CD8-positive, alpha-beta memory T cell (primary cell): ENCODE results near the gene ZFP57. TPM values are rescaled to one million over a fixed set of nuclear protein-coding genes. Genes with fewer than 3 reads are reported as not detected.

ENCODE experiments used
- CTCF ChIA-PET: fragments of 350-600 bp; sonication (Branson Sonifier 250); formaldehyde crosslinking; loops from one replicate; lab custom pipeline; 2021; ENCODE audit warnings: antibody characterized with exemption; lab: Charles Lee
- POLR2A ChIA-PET: fragments of 350-600 bp; sonication (Branson Sonifier 250); formaldehyde crosslinking; loops from one replicate; lab custom pipeline; 2021; ENCODE audit warnings: antibody characterized with exemption; lab: Charles Lee
- DNase-seq, 5 donors: peaks; one replicate each; pipeline versions ENCODE4 v3.0.0 to v3.0.0-alpha.2; 2020 to 2022; ENCODE audit warnings: mixed read lengths in 1 of 5
- H3K27ac ChIP-seq: one replicate; pipeline ENCODE4 v1.7.0; 2013; ENCODE audit warnings: low read depth, mild to moderate bottlenecking, low read length, moderate library complexity
- H3K27me3 ChIP-seq: 2 replicates; pipeline ENCODE4 v1.7.0; 2013; ENCODE audit warnings: low read length, mild to moderate bottlenecking; ENCODE audit not compliant: insufficient read depth, poor library complexity, severe bottlenecking
- H3K36me3 ChIP-seq: 2 replicates; pipeline ENCODE4 v1.7.0; 2013; ENCODE audit warnings: mild to moderate bottlenecking, low read length, moderate library complexity; ENCODE audit not compliant: insufficient read depth
- H3K4me1 ChIP-seq: 2 replicates; pipeline ENCODE4 v1.7.0; 2013; ENCODE audit warnings: mild to moderate bottlenecking, low read length, moderate library complexity; ENCODE audit not compliant: insufficient read depth
- H3K4me3 ChIP-seq: 2 replicates; pipeline ENCODE4 v1.7.0; 2013; ENCODE audit warnings: mild to moderate bottlenecking, low read length
- H3K9me3 ChIP-seq: 2 replicates; pipeline ENCODE4 v1.7.0; 2013; ENCODE audit warnings: mild to moderate bottlenecking, low read length
- H3K27ac Mint-ChIP-seq, 8 donors: one replicate each; pipeline ENCODE4 v1.8.0; 2020 to 2021; ENCODE audit warnings: mixed read lengths in 8 of 8, mild to moderate bottlenecking in 6 of 8, inconsistent platforms in 3 of 8, moderate library complexity in 3 of 8
- H3K27me3 Mint-ChIP-seq, 2 donors: one replicate each; pipeline ENCODE4 v1.8.0; 2020 to 2021; ENCODE audit warnings: mixed read lengths in 2 of 2, mild to moderate bottlenecking in 1 of 2, moderate library complexity in 1 of 2
- H3K36me3 Mint-ChIP-seq, 3 donors: one replicate each; pipeline ENCODE4 v1.8.0; 2020 to 2021; ENCODE audit warnings: mixed read lengths in 3 of 3, inconsistent platforms in 1 of 3, mild to moderate bottlenecking in 1 of 3
- H3K4me1 Mint-ChIP-seq, 3 donors: one replicate each; pipeline ENCODE4 v1.8.0; 2020 to 2021; ENCODE audit warnings: mixed read lengths in 3 of 3, inconsistent platforms in 1 of 3, mild to moderate bottlenecking in 1 of 3
- H3K4me3 Mint-ChIP-seq, 7 donors: one replicate each; pipeline ENCODE4 v1.8.0; 2020 to 2021; ENCODE audit warnings: mixed read lengths in 7 of 7, mild to moderate bottlenecking in 6 of 7, moderate library complexity in 4 of 7, inconsistent platforms in 2 of 7
- H3K9me3 Mint-ChIP-seq, 5 donors: one replicate each; pipeline ENCODE4 v1.8.0; 2020 to 2022; ENCODE audit warnings: mixed read lengths in 5 of 5, mild to moderate bottlenecking in 3 of 5, moderate library complexity in 2 of 5, inconsistent platforms in 1 of 5
- polyA plus RNA-seq: library from polyadenylated mRNA; unstranded; fragments of 300-500 nt; fragmentation: Illumina TruSeq; gene quantifications from one replicate; pipeline ENCODE4 v1.2.3, GENCODE V29; 2021
- total RNA-seq, 2 experiments: library from RNA; stranded (reverse); gene quantifications; one replicate each; pipeline ENCODE4 v1.2.3, GENCODE V29; 2021

ZFP57 gene
- total and polyA plus RNA-seq, 3 experiments from 2014 or later, result 2.2 to 9.2 (median 9.0) TPM

- H3K9me3 ChIP-seq, result no peaks in the 10 kb centered on the region
- no peaks in the 10 kb centered on the region for H3K9me3 Mint-ChIP-seq
- H3K4me3 Mint-ChIP-seq, result peak overlapping the region in 1 of 7 donors; percentile 54
- H3K27me3 ChIP-seq, result no peaks in the 10 kb centered on the region
- POLR2A ChIA-PET, result no interaction called here
- no peaks in the 10 kb centered on the region for H3K4me1 ChIP-seq
- peaks cover 2 to 16% (median 10%) of the 10 kb centered on the region in 3 donors for H3K4me1 Mint-ChIP-seq
- no peak overlapping the region for H3K27ac ChIP-seq
- no peaks in the 10 kb centered on the region for H3K36me3 ChIP-seq
- CTCF ChIA-PET, result interaction anchor here (2.3 kb wide), 1 partner anchor 32 kb away, joined by 8 read pairs; no protein-coding TSS in a partner anchor
- DNase-seq, result no peak
- H3K27ac Mint-ChIP-seq, result peak overlapping the region in 1 of 8 donors; percentile 50
- H3K27me3 Mint-ChIP-seq, result peaks cover 3% of the 10 kb centered on the region in 2 donors
- peaks cover 0 to under 1% (median 0%) of the 10 kb centered on the region in 3 donors for H3K36me3 Mint-ChIP-seq
- no peak overlapping the region for H3K4me3 ChIP-seq
These were observed 4.9 kb upstream of the ZFP57 start for GRCh38 chr6:29685718-29686326.

- Mint-ChIP-seq H3K27me3 (peaks cover 6 to 8% of the 10 kb centered on the region in 2 donors), H3K36me3 (peaks cover 0 to 3% (median 0%) of the 10 kb centered on the region in 3 donors), H3K4me1 (peaks cover 6 to 51% (median 10%) of the 10 kb centered on the region in 3 donors), H3K4me3 (no peak overlapping the region), H3K27ac (no peak overlapping the region), H3K9me3 (no peaks in the 10 kb centered on the region)
- no peak for DNase-seq
- Histone ChIP-seq H3K27me3 (no peaks in the 10 kb centered on the region), H3K4me1 (no peaks in the 10 kb centered on the region), H3K27ac (no peak overlapping the region), H3K36me3 (no peaks in the 10 kb centered on the region), H3K9me3 (no peaks in the 10 kb centered on the region), H3K4me3 (no peak overlapping the region)
- CTCF ChIA-PET, result interaction anchor here (2.1 kb wide), 1 partner anchor 31 kb away, joined by 6 read pairs; no protein-coding TSS in a partner anchor
- POLR2A ChIA-PET, result no interaction called here
These were observed 859 bp upstream of the ZFP57 start for GRCh38 chr6:29681811-29682210.

GRCh38 chr6:29680416-29680815 lies 536 bp downstream of the ZFP57 start:
- Mint-ChIP-seq H3K27ac (peak overlapping the region in 4 of 8 donors; percentile 27 to 79 (median 60)), H3K4me1 (peaks cover 9 to 58% (median 15%) of the 10 kb centered on the region in 3 donors), H3K4me3 (peak overlapping the region in 4 of 7 donors; percentile 74 to 86 (median 82)), H3K36me3 (peaks cover 0 to 8% (median 0%) of the 10 kb centered on the region in 3 donors), H3K27me3 (peaks cover 6% of the 10 kb centered on the region in 2 donors), H3K9me3 (no peaks in the 10 kb centered on the region)
- CTCF ChIA-PET, result interaction anchor here (1.0 to 1.6 kb wide), 2 partner anchors 25 to 27 kb away, joined by 4 read pairs; no protein-coding TSS in a partner anchor
- no peak overlapping the region for H3K27ac ChIP-seq
- H3K27me3 ChIP-seq, result no peaks in the 10 kb centered on the region
- H3K9me3 ChIP-seq, result no peaks in the 10 kb centered on the region
- H3K36me3 ChIP-seq, result no peaks in the 10 kb centered on the region
- no peak overlapping the region for H3K4me3 ChIP-seq
- POLR2A ChIA-PET, result no interaction called here
- no peaks in the 10 kb centered on the region for H3K4me1 ChIP-seq
- peak in 1 of 5 donors; percentile 49 for DNase-seq

- peaks cover 6% of the 10 kb centered on the region in 2 donors for H3K27me3 Mint-ChIP-seq
- Histone ChIP-seq H3K27ac (no peak overlapping the region), H3K36me3 (no peaks in the 10 kb centered on the region), H3K9me3 (no peaks in the 10 kb centered on the region), H3K27me3 (no peaks in the 10 kb centered on the region), H3K4me1 (no peaks in the 10 kb centered on the region), H3K4me3 (no peak overlapping the region)
- no peak for DNase-seq
- peaks cover 0 to 11% (median 0%) of the 10 kb centered on the region in 3 donors for H3K36me3 Mint-ChIP-seq
- peak overlapping the region in 4 of 7 donors; percentile 74 to 86 (median 82) for H3K4me3 Mint-ChIP-seq
- peaks cover 9 to 58% (median 15%) of the 10 kb centered on the region in 3 donors for H3K4me1 Mint-ChIP-seq
- ChIA-PET POLR2A (no interaction called here), CTCF (interaction anchor here (1.6 kb wide), 1 partner anchor 27 kb away, joined by 4 read pairs; no protein-coding TSS in a partner anchor)
- peak overlapping the region in 1 of 8 donors; percentile 79 for H3K27ac Mint-ChIP-seq
- no peaks in the 10 kb centered on the region for H3K9me3 Mint-ChIP-seq
These were observed 990 bp downstream of the ZFP57 start for GRCh38 chr6:29679962-29680361.

GRCh38 chr6:29678114-29678513 lies 2.8 kb downstream of the ZFP57 start:
- Histone ChIP-seq H3K27me3 (no peaks in the 10 kb centered on the region), H3K27ac (no peak overlapping the region), H3K4me3 (no peak overlapping the region), H3K36me3 (no peaks in the 10 kb centered on the region), H3K4me1 (no peaks in the 10 kb centered on the region), H3K9me3 (no peaks in the 10 kb centered on the region)
- peaks cover 6% of the 10 kb centered on the region in 2 donors for H3K27me3 Mint-ChIP-seq
- H3K4me1 Mint-ChIP-seq, result peaks cover 4 to 45% (median 7%) of the 10 kb centered on the region in 3 donors
- peaks cover 0 to 18% (median 0%) of the 10 kb centered on the region in 3 donors for H3K36me3 Mint-ChIP-seq
- no peak for DNase-seq
- ChIA-PET CTCF (interaction anchor here (1.1 to 1.7 kb wide), 2 partner anchors 25 to 29 kb away, joined by 3 to 8 read pairs; no protein-coding TSS in a partner anchor), POLR2A (interaction anchor here (0.7 kb wide), 1 partner anchor 57 kb away, joined by 4 read pairs; no protein-coding TSS in a partner anchor)
- H3K4me3 Mint-ChIP-seq, result no peak overlapping the region
- H3K27ac Mint-ChIP-seq, result peak overlapping the region in 1 of 8 donors; percentile 58
- H3K9me3 Mint-ChIP-seq, result no peaks in the 10 kb centered on the region

- ChIA-PET CTCF (interaction anchor here (1.7 kb wide), 1 partner anchor 24 kb away, joined by 8 read pairs; no protein-coding TSS in a partner anchor), POLR2A (no interaction called here)
- H3K4me3 ChIP-seq, result no peak overlapping the region
- no peak overlapping the region for H3K4me3 Mint-ChIP-seq
- H3K9me3 Mint-ChIP-seq, result no peaks in the 10 kb centered on the region
- peak overlapping the region in 4 of 8 donors; percentile 79 to 98 (median 84) for H3K27ac Mint-ChIP-seq
- H3K4me1 ChIP-seq, result no peaks in the 10 kb centered on the region
- peaks cover 4 to 45% (median 7%) of the 10 kb centered on the region in 3 donors for H3K4me1 Mint-ChIP-seq
- H3K9me3 ChIP-seq, result no peaks in the 10 kb centered on the region
- no peak overlapping the region for H3K27ac ChIP-seq
- no peaks in the 10 kb centered on the region for H3K36me3 ChIP-seq
- no peak for DNase-seq
- no peaks in the 10 kb centered on the region for H3K27me3 ChIP-seq
- H3K27me3 Mint-ChIP-seq, result peaks cover 6 to 10% of the 10 kb centered on the region in 2 donors
- H3K36me3 Mint-ChIP-seq, result peaks cover 0 to 20% (median 0%) of the 10 kb centered on the region in 3 donors
These were observed 3.9 kb downstream of the ZFP57 start for GRCh38 chr6:29676981-29677601.

- POLR2A ChIA-PET, result no interaction called here
- Histone ChIP-seq H3K4me1 (no peaks in the 10 kb centered on the region), H3K27ac (no peak overlapping the region), H3K9me3 (no peaks in the 10 kb centered on the region), H3K27me3 (peaks cover 9% of the 10 kb centered on the region), H3K4me3 (no peak overlapping the region), H3K36me3 (no peaks in the 10 kb centered on the region)
- Mint-ChIP-seq H3K27ac (peak overlapping the region in 2 of 8 donors; percentile 47 to 75), H3K9me3 (no peaks in the 10 kb centered on the region), H3K4me1 (peaks cover 4 to 39% (median 7%) of the 10 kb centered on the region in 3 donors), H3K4me3 (no peak overlapping the region), H3K27me3 (peaks cover 3 to 13% of the 10 kb centered on the region in 2 donors), H3K36me3 (peaks cover 0 to 17% (median 0%) of the 10 kb centered on the region in 3 donors)
- DNase-seq, result no peak
- CTCF ChIA-PET, result interaction anchor here (2.9 kb wide), 1 partner anchor 22 kb away, joined by 11 read pairs; no protein-coding TSS in a partner anchor
These were observed 5.4 kb downstream of the ZFP57 start for GRCh38 chr6:29675561-29675960.
